ENCODE data around the gene GRM5. TPM values are rescaled to one million over a fixed set of nuclear protein-coding genes. Genes with fewer than 3 reads are reported as not detected.

GRM5 gene
- total RNA-seq, 1 donor from 2014 or later, result 0.17 TPM

- no peaks in the 10 kb centered on the region for H3K4me1 Mint-ChIP-seq (ENCODE audit: unreplicated experiment)
- no peak overlapping the region for H3K4me3 Mint-ChIP-seq
- TF ChIP-seq CTCF (conservative IDR thresholded peaks at IDR 0.05), result no peak
- H3K36me3 Mint-ChIP-seq, result no peaks in the 10 kb centered on the region
- no peak overlapping the region for H3K27ac Mint-ChIP-seq
- no peaks in the 10 kb centered on the region for H3K9me3 Mint-ChIP-seq
- H3K27me3 Mint-ChIP-seq, result no peaks in the 10 kb centered on the region
- DNase-seq (ENCODE audit: extremely low spot score, unreplicated experiment), result no peak
These were observed 569.9 kb downstream of the GRM5 start for GRCh38 chr11:88495836-88496235.

- no peak for DNase-seq (ENCODE audit: extremely low spot score, unreplicated experiment)
- Mint-ChIP-seq H3K27me3 (no peaks in the 10 kb centered on the region), H3K4me3 (no peak overlapping the region), H3K36me3 (no peaks in the 10 kb centered on the region), H3K9me3 (no peaks in the 10 kb centered on the region), H3K27ac (no peak overlapping the region), H3K4me1 (ENCODE audit: unreplicated experiment) (no peaks in the 10 kb centered on the region)
- TF ChIP-seq CTCF (conservative IDR thresholded peaks at IDR 0.05), result no peak
These were observed 570.9 kb downstream of the GRM5 start for GRCh38 chr11:88494848-88495247.

GRCh38 chr11:88491674-88492073 is 574.1 kb downstream of the GRM5 start:
- H3K4me1 Mint-ChIP-seq (ENCODE audit: unreplicated experiment), result no peaks in the 10 kb centered on the region
- TF ChIP-seq CTCF (conservative IDR thresholded peaks at IDR 0.05), result no peak
- H3K9me3 Mint-ChIP-seq, result no peaks in the 10 kb centered on the region
- no peaks in the 10 kb centered on the region for H3K36me3 Mint-ChIP-seq
- H3K4me3 Mint-ChIP-seq, result no peak overlapping the region
- no peak overlapping the region for H3K27ac Mint-ChIP-seq
- no peaks in the 10 kb centered on the region for H3K27me3 Mint-ChIP-seq
- no peak for DNase-seq (ENCODE audit: extremely low spot score, unreplicated experiment)

GRCh38 chr11:88489030-88489429 is 576.8 kb downstream of the GRM5 start:
- Mint-ChIP-seq H3K4me1 (ENCODE audit: unreplicated experiment) (no peaks in the 10 kb centered on the region), H3K36me3 (no peaks in the 10 kb centered on the region), H3K27ac (no peak overlapping the region), H3K27me3 (peaks cover 2% of the 10 kb centered on the region), H3K9me3 (no peaks in the 10 kb centered on the region), H3K4me3 (no peak overlapping the region)
- DNase-seq (ENCODE audit: extremely low spot score, unreplicated experiment), result no peak
- TF ChIP-seq CTCF (conservative IDR thresholded peaks at IDR 0.05), result no peak

- H3K4me3 Mint-ChIP-seq, result no peak overlapping the region
- TF ChIP-seq CTCF (conservative IDR thresholded peaks at IDR 0.05), result no peak
- H3K4me1 Mint-ChIP-seq (ENCODE audit: unreplicated experiment), result no peaks in the 10 kb centered on the region
These were observed 578.1 kb downstream of the GRM5 start for GRCh38 chr11:88487646-88488045.

More at GRCh38 chr11:88487646-88488045, 578.1 kb downstream of the GRM5 start:
- no peaks in the 10 kb centered on the region for H3K36me3 Mint-ChIP-seq
- H3K27ac Mint-ChIP-seq, result no peak overlapping the region
- peaks cover 2% of the 10 kb centered on the region for H3K27me3 Mint-ChIP-seq
- H3K9me3 Mint-ChIP-seq, result no peaks in the 10 kb centered on the region
- no peak for DNase-seq (ENCODE audit: extremely low spot score, unreplicated experiment)
